ENCODE data around the gene FBXL17. TPM values are rescaled to one million over a fixed set of nuclear protein-coding genes. Genes with fewer than 3 reads are reported as not detected.
"Not testable (repeated sequence)": the region's sequence is repeated elsewhere in the genome, so short reads cannot be mapped to it uniquely, and the experiment has no call there.

The FBXL17 gene
- total RNA-seq, 1 donor from 2014 or later: 27.3 TPM

DNA sequence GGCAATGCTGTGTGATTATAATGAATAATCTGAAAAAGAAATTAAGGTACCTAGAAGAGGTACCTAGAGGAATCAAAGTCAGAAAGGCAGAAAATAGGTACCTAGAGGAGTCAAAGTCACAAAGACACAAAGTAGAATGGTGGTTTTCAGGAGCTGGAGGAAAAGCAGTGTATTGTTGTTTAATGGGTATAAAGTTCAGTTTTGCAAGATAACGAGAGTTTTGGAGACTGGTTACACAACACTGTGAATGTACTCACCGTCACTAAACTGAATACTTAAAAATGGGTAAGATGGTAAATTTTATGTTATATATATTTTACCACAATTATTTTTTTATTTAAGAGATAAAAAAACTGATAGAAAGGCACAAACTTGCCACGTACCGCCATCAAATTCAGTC, 57.0 kb downstream of the FBXL17 start:
- intact Hi-C loops (cut with DNase I): no loop called here
- no peak for DNase-seq (ENCODE audit: low spot score)

DNA sequence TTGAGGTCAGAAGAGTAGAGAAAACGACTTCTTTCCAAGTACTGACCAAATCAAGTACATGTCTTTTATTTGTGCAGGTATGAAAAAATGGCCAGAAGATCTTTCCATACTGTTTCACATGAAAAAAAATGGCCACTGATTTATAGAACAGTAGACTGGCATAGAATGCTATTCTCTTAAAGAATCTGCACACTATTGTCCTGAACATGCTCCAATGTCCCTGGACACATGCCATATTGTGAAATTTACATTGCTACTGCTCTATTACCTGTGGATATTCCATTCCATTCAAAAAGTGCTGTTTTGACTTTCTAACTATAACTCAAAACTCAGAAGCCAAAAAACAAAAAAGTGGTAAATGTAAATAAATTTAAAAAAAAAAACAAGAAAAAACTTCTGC, 60.6 kb downstream of the FBXL17 start:
- DNase-seq (ENCODE audit: low spot score): no peak
- intact Hi-C loops (cut with DNase I): no loop called here

GRCh38 chr5:108320231-108320630, 61.7 kb downstream of the FBXL17 start:
- no peak for DNase-seq (ENCODE audit: low spot score)
- intact Hi-C loops (cut with DNase I): no loop called here

GRCh38 chr5:108315829-108316228, 66.1 kb downstream of the FBXL17 start:
- intact Hi-C loops (cut with DNase I): no loop called here
- no peak for DNase-seq (ENCODE audit: low spot score)

GRCh38 chr5:108312258-108312657, 69.6 kb downstream of the FBXL17 start:
- DNase-seq (ENCODE audit: low spot score): no peak
- intact Hi-C loops (cut with DNase I): no loop called here

DNA sequence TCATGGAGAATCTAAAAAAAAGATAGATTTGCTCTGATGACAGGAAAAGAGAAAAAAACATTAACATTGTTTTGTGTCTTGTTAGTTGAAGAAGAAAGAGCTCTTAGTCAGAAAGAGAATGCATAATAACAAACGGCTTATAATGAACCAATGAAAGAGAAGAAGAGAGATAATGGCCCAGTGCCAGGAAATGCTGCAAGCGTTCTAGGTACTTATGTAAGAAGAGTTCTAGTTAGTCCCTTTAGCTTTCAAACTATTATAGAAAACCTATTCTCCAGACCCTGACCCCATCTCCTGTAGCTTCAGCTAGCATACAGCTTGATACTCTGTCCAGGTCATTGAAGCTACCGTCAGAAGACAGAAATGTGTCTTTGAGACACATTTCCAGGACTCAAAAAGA, 70.2 kb downstream of the FBXL17 start:
- intact Hi-C loops (cut with DNase I): no loop called here
- DNase-seq (ENCODE audit: low spot score): no peak

- intact Hi-C loops (cut with DNase I): no loop called here
- no peak for DNase-seq (ENCODE audit: low spot score)
Measured at GRCh38 chr5:108303611-108304010, 78.3 kb downstream of the FBXL17 start.

DNA sequence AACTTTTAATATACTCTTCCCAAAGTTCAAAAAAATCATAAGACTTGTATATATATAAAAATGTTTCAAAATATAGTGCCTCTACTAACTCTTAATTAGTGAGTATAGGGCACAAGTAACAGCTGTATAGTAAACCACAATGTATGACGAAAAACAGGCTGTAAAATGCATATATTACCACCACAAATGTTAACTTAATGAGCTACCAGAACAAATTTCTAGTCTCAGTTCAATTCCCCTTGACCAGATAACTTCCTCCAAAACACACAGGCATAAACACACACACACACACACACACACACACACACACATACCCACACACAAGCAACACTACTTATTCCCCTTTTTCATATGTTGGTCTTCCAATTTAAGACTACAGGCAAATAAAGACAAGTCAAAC, 78.8 kb downstream of the FBXL17 start:
- intact Hi-C loops (cut with DNase I): no loop called here

DNA sequence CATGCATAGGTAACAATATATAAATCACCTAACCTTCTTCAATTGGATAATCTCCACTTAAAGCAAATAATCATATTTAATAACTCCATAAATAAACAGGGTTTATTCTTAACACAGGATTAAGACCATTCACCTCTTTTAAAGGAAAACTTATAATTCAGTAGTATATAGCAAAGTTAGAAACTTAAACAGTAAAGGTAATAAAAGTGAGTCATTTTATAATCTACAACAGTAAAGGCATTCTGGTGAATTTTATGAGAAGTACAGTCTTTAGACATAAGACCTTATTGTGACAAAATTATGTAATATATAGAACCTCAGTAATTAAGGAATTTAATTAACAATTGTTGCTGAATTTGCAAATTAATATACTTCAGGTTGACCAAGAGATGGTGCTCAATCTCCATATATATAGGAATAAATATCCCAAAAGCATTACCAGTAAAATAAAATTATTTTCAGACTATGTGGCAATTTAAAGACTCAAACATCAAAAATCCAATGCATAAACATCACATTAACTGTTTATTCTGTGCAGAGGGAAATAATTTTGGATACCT, 84.8 kb downstream of the FBXL17 start:
- intact Hi-C loops (cut with DNase I): no loop called here
- DNase-seq (ENCODE audit: low spot score): no peak

More for the DNA sequence above, 78.8 kb downstream of the FBXL17 start:
- DNase-seq (ENCODE audit: low spot score): no peak

DNA sequence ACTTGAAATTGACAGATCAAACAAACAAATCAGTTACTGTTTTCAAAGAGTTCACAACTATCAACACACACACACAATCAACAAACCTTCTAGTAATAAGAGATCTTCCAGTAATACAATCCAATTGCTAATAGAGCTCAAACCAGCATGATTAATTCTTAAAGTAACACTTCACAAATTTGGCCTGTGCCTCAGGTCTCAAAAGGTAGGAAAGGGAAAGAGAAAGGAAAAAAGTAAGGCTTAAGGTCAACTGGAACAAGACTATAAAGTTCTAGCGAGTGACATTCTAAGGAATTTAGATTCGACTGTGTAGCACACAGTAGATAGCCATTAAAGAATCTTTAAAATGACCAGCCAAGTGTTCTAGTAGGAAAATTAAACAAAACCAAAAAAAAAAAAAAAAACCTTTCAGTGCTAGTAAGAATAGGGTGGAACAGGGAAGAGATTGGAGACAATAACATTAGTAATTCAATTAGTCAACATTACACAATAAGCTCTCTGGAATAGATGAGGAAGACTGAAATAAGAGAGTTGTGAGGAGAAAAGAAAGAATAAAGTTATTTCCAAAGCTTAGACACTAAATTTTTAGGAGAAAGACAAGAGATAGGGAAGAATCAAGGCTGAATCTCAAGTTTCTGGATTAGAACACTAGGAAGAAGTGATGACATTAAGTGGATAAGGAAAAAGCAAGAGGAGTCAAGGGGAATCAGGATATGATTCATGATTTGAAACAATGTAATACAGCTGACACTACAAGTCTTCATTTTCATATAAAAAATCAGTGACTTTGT, 86.1 kb downstream of the FBXL17 start:
- intact Hi-C loops (cut with DNase I): no loop called here
- no peak for DNase-seq (ENCODE audit: low spot score)

GRCh38 chr5:108280960-108281569, 100.8 kb downstream of the FBXL17 start:
- DNase-seq (ENCODE audit: low spot score): no peak
- intact Hi-C loops (cut with DNase I): no loop called here

- DNase-seq (ENCODE audit: low spot score): no peak
- intact Hi-C loops (cut with DNase I): no loop called here
Measured at GRCh38 chr5:108280248-108280647, 101.7 kb downstream of the FBXL17 start.

DNA sequence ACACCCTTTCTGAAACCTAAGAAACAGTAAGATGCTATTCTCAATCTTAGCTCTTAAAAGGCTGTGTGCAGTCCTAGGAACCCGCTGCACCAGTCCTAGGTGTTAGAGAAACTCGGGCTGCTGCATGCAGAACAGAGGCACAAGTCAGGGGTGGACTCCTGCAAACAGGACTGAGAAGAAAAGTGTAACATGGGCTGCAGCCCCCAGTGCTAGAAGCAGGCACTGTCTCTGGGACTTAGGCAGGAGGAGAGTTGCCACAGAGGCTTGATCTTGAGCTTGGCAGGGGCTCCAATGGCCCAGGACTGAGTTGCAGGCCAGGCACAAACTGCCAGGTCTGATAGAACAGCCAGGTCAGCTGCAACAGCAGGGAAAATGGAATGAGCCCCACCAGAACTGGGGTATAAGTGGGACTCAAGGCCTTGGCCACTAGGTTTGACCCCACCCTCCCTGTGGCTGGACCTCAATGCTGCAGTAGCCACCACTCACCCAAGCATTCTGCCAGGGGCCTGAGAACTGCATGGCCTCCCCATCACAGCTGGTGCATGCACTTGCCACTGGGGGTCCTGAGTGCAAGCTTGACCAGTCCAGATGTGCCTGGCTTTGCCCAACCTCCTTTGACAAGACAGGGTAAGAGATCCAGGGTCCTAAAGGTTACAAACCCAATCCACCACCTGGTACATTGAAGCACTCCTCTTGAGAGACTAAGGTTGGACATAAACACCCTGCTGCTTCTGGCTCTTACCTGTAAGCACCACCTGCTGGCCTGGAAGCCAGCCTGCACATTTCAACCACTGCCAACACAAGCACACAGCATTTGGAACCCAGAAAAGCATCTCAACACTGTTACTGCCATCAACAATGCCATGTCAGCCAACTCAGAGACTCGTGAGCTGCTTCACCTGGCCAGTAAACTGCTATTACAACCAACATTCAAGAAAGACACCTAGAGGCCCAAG, 103.3 kb downstream of the FBXL17 start:
- DNase-seq (ENCODE audit: low spot score): no peak

DNA sequence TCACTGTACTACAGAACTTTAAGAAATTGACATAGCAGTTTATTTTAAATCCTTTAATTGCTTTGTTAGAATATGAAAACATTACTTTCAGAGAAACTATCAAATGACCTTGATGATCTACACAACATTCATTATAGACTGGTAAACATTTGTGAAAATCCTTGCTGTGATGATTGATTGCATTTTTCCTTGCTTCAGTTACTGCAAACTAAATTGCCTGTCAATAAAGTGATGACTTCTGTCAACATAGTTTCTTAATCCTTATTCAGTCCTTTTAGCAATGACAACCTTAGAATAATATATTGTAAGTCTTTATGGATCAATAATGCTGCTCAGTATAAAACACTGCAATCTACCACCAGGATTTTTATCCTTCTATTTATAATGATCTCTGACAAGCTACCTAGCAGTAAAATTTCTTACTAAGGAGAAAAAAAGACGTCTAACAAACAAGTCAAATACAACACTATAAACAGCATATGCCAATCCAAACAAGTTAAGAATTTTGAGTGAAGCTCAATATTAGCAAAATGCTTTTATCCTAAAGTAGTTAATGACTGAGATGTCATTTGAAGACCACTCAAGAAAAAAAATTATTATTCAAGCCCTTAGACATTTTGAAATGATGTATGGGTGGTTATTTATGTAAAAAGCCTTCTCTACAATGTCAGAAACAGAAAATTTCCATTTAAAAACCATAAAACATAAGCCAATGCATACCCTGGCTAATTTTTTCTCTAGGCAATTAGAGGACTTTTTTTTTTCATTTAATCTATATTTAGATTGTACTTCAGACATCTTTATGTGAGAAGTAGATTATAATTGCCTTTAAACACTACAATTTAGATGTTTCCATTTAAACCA, 105.5 kb downstream of the FBXL17 start:
- intact Hi-C loops (cut with DNase I): no loop called here

More for the DNA sequence above, 103.3 kb downstream of the FBXL17 start:
- intact Hi-C loops (cut with DNase I): no loop called here

DNA sequence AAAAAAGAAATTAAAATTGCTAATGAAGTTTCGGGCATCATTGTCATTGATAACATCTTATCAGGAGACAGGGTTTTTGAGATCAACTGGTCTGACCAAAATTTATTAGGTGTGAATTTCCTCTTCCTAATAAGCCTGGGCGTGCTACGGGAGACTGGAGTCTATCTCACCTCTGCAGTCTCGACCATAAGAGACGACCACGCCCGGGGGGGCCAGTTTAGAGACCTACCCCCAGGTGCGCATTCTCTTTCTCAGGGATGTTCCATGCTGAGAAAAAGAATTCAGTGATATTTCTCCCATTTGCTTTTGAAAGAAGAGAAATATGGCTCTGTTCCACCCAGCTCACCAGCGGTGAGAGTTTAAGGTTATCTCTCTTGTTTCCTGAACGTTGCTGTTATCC, 107.8 kb downstream of the FBXL17 start:
- intact Hi-C loops (cut with DNase I); DNase-seq (ENCODE audit: low spot score): not testable (repeated sequence)

More for the DNA sequence above, 105.5 kb downstream of the FBXL17 start:
- no peak for DNase-seq (ENCODE audit: low spot score)

GRCh38 chr5:108271127-108271526, 110.8 kb downstream of the FBXL17 start:
- intact Hi-C loops (cut with DNase I): no loop called here
- DNase-seq (ENCODE audit: low spot score): no peak

DNA sequence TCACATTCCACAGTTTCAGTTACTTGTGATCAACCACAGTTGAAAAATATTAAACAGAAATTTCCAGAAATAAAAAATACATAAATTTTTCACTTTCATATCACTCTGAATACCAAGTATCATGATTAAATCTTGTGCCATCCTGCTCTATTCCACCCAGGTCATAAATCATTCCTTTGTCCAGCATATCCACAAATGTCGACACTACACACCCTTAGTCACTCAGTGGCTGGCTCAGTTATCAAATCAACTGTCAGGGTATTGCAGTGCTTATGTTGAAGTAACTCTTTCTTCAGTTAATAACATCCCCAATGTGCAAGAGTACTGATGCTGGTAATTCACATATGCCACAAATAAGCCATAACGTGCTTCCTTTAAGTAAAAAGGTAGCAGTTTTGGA, 115.7 kb downstream of the FBXL17 start:
- intact Hi-C loops (cut with DNase I): no loop called here
- no peak for DNase-seq (ENCODE audit: low spot score)

- intact Hi-C loops (cut with DNase I): no loop called here
- DNase-seq (ENCODE audit: low spot score): no peak
Measured at GRCh38 chr5:108264533-108264932, 117.4 kb downstream of the FBXL17 start.

DNA sequence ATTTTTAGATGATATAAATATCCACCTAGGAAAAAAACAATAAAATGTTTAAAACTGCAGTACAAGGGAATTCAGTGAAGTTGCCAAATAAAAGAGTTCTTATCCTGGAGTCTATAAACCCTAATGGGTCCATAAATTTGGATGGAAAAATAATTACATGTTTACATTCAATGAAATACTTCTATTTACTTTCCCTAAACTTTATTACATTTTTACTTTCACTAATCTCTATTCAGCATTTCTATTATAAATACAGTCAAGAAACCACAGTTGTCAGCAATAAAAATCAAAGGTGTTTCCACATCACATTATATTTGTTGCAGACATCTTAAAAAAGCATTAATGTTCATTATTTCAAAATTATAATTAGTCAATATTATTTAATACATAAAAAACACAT, 118.6 kb downstream of the FBXL17 start:
- no peak for DNase-seq (ENCODE audit: low spot score)
- intact Hi-C loops (cut with DNase I): no loop called here
